Fibroblast of villous mesenchyme (primary cell): ENCODE measurements around the gene LPCAT1. TPM values are rescaled to one million over a fixed set of nuclear protein-coding genes. Genes with fewer than 3 reads are reported as not detected.
"Not testable (repeated sequence)": the region's sequence is repeated elsewhere in the genome, so short reads cannot be mapped to it uniquely, and the experiment has no call there.

Experiments
- DNase-seq: peaks from one replicate; pipeline ENCODE4 v3.0.0-alpha.2; 2010; ENCODE audit warnings: low read depth
- H3K4me3 ChIP-seq: 2 replicates; pipeline ENCODE4 v1.5.1; 2011; ENCODE audit warnings: low read depth, mild to moderate bottlenecking, low read length
- total RNA-seq: library from RNA; depleted of rRNA; stranded (reverse); fragments of >200 nt; gene quantifications from 2 replicates; pipeline ENCODE4 v1.2.3, GENCODE V29; 2012
- TF ChIP-seq, protein P1 (sequence below): IDR thresholded peaks from 2 replicates; pipeline ENCODE4 v1.5.1; 2012; ENCODE audit warnings: low read depth, mild to moderate bottlenecking, low read length; ENCODE audit not compliant: insufficient read depth

The LPCAT1 gene
- total RNA-seq, 1 donor: 57.4 TPM

DNA sequence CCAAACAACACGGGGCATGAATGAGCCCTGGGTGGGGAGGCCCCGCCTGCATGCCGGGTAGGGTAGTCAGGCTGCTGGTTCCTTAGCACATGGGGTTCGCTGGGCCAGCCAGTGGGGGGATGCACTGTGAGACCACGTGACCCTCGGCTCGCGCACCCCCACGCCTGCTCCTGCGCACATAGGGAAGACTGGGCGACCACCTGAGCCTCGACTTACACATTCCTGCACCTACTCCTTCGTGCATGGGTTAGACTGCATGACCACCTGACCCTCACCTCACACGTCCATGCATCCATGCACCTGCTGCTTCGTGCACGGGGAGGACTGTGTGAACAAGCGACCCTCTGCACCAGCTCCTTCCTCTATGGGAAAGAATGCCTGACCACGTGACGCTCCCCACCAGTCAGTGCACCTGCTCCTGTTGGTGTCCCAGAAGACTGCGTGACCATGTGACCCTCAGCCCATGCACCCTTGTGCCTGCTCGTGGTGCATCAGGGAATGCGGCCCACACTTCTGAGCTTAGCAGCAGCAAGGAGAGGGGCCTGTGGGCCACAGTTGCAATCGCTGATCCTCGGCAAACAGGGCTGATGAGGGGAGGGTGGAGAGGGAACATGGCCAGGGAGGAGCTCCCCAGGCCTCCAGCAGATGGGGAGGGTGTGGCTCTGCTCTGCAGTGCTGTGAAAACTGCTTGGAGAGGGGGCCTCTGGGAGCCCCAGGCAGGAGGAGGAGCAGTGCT, 18.1 kb downstream of the LPCAT1 start:
- TF ChIP-seq, protein P1, sequence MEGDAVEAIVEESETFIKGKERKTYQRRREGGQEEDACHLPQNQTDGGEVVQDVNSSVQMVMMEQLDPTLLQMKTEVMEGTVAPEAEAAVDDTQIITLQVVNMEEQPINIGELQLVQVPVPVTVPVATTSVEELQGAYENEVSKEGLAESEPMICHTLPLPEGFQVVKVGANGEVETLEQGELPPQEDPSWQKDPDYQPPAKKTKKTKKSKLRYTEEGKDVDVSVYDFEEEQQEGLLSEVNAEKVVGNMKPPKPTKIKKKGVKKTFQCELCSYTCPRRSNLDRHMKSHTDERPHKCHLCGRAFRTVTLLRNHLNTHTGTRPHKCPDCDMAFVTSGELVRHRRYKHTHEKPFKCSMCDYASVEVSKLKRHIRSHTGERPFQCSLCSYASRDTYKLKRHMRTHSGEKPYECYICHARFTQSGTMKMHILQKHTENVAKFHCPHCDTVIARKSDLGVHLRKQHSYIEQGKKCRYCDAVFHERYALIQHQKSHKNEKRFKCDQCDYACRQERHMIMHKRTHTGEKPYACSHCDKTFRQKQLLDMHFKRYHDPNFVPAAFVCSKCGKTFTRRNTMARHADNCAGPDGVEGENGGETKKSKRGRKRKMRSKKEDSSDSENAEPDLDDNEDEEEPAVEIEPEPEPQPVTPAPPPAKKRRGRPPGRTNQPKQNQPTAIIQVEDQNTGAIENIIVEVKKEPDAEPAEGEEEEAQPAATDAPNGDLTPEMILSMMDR: no peak
- no peak for DNase-seq
- H3K4me3 ChIP-seq: no peak overlapping the region

DNA sequence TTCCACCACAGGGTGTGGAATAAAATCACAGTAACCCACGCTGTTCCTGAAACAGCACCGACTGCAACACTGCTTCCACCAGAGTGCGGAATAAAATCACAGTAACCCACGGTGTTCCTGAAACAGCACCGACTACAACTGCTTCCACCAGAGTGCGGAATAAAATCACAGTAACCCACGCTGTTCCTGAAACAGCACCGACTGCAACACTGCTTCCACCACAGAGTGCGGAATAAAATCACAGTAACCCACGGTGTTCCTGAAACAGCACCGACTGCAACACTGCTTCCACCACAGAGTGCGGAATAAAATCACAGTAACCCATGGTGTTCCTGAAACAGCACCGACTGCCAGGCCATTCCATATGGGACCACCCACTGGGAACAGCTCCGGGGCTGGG, 18.7 kb downstream of the LPCAT1 start:
- DNase-seq, H3K4me3 ChIP-seq: not testable (repeated sequence)

DNA sequence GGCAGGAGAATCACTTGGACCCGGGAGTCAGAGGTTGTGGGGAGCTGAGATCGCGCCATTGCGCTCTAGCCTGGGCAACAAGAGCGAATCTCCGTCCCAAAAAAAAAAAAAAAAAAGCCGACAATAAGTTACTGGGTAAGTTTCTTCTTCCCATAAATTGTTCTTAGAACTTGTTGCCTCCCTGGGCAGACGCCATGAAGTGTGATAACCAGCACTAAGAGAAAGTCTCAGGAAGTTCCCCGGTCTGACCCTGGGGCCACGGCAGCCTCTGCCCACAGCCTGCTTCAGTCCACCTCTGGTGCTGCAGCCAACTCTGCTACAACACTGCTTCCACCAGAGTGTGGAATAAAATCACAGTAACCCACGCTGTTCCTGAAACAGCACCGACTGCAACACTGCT, 19.1 kb downstream of the LPCAT1 start:
- no peak overlapping the region for H3K4me3 ChIP-seq
- DNase-seq: no peak
- TF ChIP-seq, protein P1: no peak

DNA sequence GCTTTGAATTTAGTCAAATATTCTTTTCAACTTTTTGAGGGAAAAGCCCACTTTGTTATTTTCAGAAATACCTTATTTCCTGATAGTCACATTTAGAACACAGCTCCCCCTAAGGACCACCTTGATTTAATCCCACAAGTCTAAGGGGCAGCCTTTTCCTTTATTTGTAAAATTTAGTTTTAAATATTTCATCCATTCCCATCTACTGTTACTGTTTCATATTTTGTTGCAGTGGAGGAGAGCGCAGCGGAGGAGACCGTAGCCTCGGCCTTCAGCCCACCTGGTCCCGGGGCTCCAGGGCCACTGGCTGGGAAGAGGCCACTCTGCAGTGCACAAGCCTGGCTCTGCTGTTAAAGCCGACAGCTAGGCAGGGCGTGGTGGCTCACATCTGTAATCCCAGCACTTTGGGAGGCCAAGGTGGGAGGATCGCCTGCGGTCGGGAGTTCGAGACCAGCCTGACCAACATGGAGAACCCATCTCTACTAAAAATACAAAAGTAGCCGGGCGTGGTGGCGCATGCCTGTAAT, 19.6 kb downstream of the LPCAT1 start:
- H3K4me3 ChIP-seq: no peak overlapping the region
- TF ChIP-seq, protein P1: no peak
- no peak for DNase-seq

DNA sequence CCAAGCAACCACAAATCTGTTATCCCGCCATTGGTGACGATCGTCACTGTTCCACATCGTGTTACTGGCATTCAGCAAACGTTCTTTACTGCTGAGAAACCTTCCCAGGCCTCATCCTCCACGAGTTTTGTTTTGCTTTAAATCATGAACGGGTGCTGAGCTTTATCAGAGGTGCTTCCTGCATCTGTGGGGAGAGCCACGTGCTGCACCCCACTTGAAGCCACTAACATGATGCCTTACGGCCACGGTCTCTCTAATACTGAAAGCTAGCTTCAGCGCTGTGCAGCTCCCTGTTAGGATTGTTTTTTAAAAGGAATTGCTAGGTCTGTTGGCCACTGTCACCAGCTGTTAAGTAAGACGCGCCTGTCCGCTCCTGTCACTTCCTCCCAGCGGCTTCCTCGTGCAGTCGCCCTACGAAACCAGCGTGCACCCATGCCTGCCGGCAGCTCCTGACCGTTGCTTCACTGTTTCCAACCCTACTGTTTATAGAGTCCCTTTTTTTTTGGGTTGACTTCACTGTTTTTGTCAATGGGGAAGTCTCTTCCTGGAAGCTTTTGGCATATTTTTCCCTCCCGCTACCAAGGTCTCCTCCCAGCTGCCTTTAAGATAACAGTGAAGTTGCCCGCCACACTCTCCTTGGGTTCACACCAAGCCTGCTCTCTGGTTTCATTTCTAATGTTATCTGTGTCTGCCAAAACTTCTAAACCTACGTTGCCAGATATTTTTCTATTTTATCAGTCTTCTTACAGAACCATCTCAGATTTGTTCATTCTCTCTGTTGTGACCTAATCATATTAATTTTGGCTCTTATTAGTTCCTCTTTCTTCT, 20.3 kb downstream of the LPCAT1 start:
- TF ChIP-seq, protein P1: no peak
- peak; percentile 32 for DNase-seq

DNA sequence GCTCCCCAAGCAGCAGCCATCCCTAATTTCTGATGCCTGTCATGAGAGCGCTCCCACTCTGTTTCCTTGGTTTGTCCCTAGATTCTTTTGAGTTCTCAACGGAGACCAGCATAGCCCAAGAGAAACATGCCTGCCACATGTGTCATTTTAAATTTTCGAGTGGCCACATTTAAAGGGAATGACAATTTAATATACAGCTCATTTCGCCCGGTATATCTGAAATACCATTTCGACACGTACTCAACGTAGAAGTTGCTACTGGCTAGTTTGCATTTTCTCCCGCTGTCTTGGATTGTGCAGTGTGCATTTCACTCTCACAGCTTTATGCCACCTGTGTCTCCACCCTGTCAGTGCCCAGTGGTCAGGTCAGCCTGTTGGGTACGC, 21.0 kb downstream of the LPCAT1 start:
- no peak overlapping the region for H3K4me3 ChIP-seq
- TF ChIP-seq, protein P1: no peak
- DNase-seq: no peak

More for the DNA sequence above, 20.3 kb downstream of the LPCAT1 start:
- H3K4me3 ChIP-seq: no peak overlapping the region

DNA sequence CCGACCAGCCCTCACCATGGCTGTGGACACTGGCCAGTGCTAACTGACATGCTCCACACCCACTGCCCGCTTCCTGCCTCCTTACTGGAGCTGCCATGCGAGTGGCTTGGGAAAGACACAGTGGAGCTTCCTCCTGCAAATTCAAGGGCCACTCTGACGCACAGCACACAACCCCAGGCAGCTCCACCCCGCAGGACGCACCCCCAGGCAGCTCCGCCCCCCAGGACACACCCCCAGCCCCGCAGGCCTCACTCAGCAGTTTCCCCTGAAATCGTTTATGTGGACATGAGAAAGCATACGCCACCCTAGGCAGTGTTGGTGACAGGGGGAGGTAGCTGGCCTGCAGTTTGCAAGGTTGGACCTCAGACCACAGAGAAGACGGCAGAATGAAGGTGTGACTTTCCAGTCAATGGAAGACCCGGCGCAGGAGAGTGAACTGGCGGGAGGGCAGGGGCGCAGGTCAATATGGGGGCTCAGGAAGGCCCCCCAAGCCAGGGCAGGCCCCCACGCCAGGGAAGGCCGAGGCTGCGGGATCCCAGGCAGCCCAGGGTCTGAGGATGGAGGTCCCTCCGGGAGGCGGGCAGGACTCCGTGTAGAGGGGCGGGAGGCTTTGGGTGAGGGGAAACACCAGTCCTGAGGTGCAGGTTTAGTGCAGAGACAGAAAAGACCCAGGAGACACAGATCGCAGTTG, 21.6 kb downstream of the LPCAT1 start:
- no peak overlapping the region for H3K4me3 ChIP-seq
- TF ChIP-seq, protein P1: no peak
- DNase-seq: peak; percentile 46
